HepG2 (cell line): ENCODE data around the gene VDAC2. TPM values are rescaled to one million over a fixed set of nuclear protein-coding genes. Genes with fewer than 3 reads are reported as not detected.

ENCODE experiments used
- ASH2L ChIP-seq: fragments of 300-600, 200-600 bp; sonication (generic); IDR thresholded peaks from 2 replicates; pipeline ENCODE4 v1.7.0; 2017; ENCODE audit warnings: low read depth, mild to moderate bottlenecking, moderate library complexity, mixed read lengths, low read length; ENCODE audit not compliant: insufficient read length
- DMAP1 ChIP-seq: IDR thresholded peaks from 2 replicates; pipeline ENCODE4 v1.6.1; 2016
- FOXO1 ChIP-seq: sonication (generic); formaldehyde crosslinking; IDR thresholded peaks from 2 replicates; pipeline ENCODE4 v1.4.0; 2020; ENCODE audit warnings: missing genetic modification reagents
- FOXP1 ChIP-seq, 2 experiments: fragments of 450-650 bp in 1 of 2; IDR thresholded peaks; 2 replicates each; pipeline ENCODE4 v1.6.1; 2017 to 2018; ENCODE audit warnings: antibody characterized with exemption in 1 of 2
- KAT7 ChIP-seq: IDR thresholded peaks from 2 replicates; pipeline ENCODE4 v1.6.1; 2018; ENCODE audit warnings: borderline replicate concordance, missing compliant biosample characterization
- KDM5A ChIP-seq: fragments of 200-600 bp; sonication (generic); IDR thresholded peaks from 2 replicates; pipeline ENCODE4 v1.7.0; 2018; ENCODE audit warnings: antibody characterized with exemption, mild to moderate bottlenecking, low read length, borderline replicate concordance
- PHF8 ChIP-seq: sonication (generic); formaldehyde crosslinking; IDR thresholded peaks from 2 replicates; pipeline ENCODE4 v1.5.0; 2020; ENCODE audit warnings: missing genetic modification reagents
- SKI ChIP-seq: fragments of 450-650 bp; IDR thresholded peaks from one replicate; pipeline ENCODE4 v1.6.1; 2018; ENCODE audit warnings: mild to moderate bottlenecking; ENCODE audit not compliant: partially characterized antibody
- SMAD1 ChIP-seq: sonication (generic); formaldehyde crosslinking; IDR thresholded peaks from 2 replicates; pipeline ENCODE4 v1.4.0; 2020; ENCODE audit warnings: missing genetic modification reagents, low read depth, mild to moderate bottlenecking, borderline replicate concordance
- YY1 ChIP-seq: IDR thresholded peaks from 2 replicates; pipeline ENCODE4 v1.6.1; 2011; ENCODE audit warnings: low read length, low read depth, moderate library complexity, mild to moderate bottlenecking; ENCODE audit not compliant: insufficient read depth, insufficient replicate concordance
- ZC3H13 ChIP-seq: sonication (generic); formaldehyde crosslinking; IDR thresholded peaks from 2 replicates; pipeline ENCODE4 v1.8.1; 2023; ENCODE audit warnings: mild to moderate bottlenecking, missing genetic modification reagents, moderate library complexity
- ZFP41 ChIP-seq: sonication (generic); formaldehyde crosslinking; IDR thresholded peaks from 2 replicates; pipeline ENCODE4 v1.4.0; 2020; ENCODE audit warnings: mild to moderate bottlenecking, missing genetic modification reagents, borderline replicate concordance
- ZNF10 ChIP-seq: sonication (generic); formaldehyde crosslinking; IDR thresholded peaks from 2 replicates; pipeline ENCODE4 v1.4.0; 2020; ENCODE audit warnings: mild to moderate bottlenecking, low read depth, missing genetic modification reagents, borderline replicate concordance
- ZNF296 ChIP-seq: sonication (generic); formaldehyde crosslinking; conservative IDR thresholded peaks from 2 replicates; pipeline ENCODE4 v1.5.0; 2020; ENCODE audit warnings: mild to moderate bottlenecking, missing genetic modification reagents
- ZNF468 ChIP-seq: sonication (generic); formaldehyde crosslinking; IDR thresholded peaks from 2 replicates; pipeline ENCODE4 v1.8.0; 2022; ENCODE audit warnings: mild to moderate bottlenecking, moderate library complexity, missing genetic modification reagents
- ZNF558 ChIP-seq: sonication (generic); formaldehyde crosslinking; IDR thresholded peaks from 2 replicates; pipeline ENCODE4 v1.9.0; 2022; ENCODE audit warnings: mild to moderate bottlenecking, missing genetic modification reagents, borderline replicate concordance
- ZNF709 ChIP-seq: sonication (generic); formaldehyde crosslinking; IDR thresholded peaks from 2 replicates; pipeline ENCODE4 v1.5.0; 2020; ENCODE audit warnings: mild to moderate bottlenecking, missing genetic modification reagents
- ZNF746 ChIP-seq: sonication (generic); formaldehyde crosslinking; IDR thresholded peaks from 2 replicates; pipeline ENCODE4 v1.8.0; 2022; ENCODE audit warnings: mild to moderate bottlenecking, missing genetic modification reagents
- ZNF747 ChIP-seq: sonication (generic); formaldehyde crosslinking; IDR thresholded peaks from 2 replicates; pipeline ENCODE4 v1.8.1; 2023; ENCODE audit warnings: missing genetic modification reagents, mild to moderate bottlenecking, borderline replicate concordance
- ZNF891 ChIP-seq: sonication (generic); formaldehyde crosslinking; IDR thresholded peaks from 2 replicates; pipeline ENCODE4 v1.5.0; 2020; ENCODE audit warnings: mild to moderate bottlenecking, missing genetic modification reagents
- polyA plus RNA-seq, 8 experiments: library from polyadenylated mRNA; depleted of rRNA in 3 of 8; stranded (reverse) in 7 of 8; unstranded in 1 of 8; fragments of >200 nt; fragmentation: Illumina TruSeq in 4 of 8; extraction: Trizol in 4 of 8; gene quantifications; 2 replicates each; pipeline versions ENCODE4 v1.2.1 to v1.2.3, GENCODE V29; 2011 to 2016; ENCODE audit warnings: low read depth in 4 of 8, missing spikeins in 1 of 8, mixed read lengths in 1 of 8; ENCODE audit not compliant: insufficient read depth in 1 of 8
- total RNA-seq, 5 experiments: library from RNA; depleted of rRNA; stranded (reverse); fragments of >200 nt; fragmentation: Illumina TruSeq; extraction: Trizol; gene quantifications; 2 replicates each; pipeline ENCODE4 v1.2.3, GENCODE V29; 2016; ENCODE audit warnings: low read depth in 1 of 5
- TF ChIP-seq, protein P1 (sequence below): sonication (generic); formaldehyde crosslinking; IDR thresholded peaks from 2 replicates; pipeline ENCODE4 v1.4.0; 2020; ENCODE audit warnings: mild to moderate bottlenecking, missing genetic modification reagents
- TF ChIP-seq, protein P2 (sequence below): sonication (generic); formaldehyde crosslinking; IDR thresholded peaks from 2 replicates; pipeline ENCODE4 v1.5.0; 2020; ENCODE audit warnings: mild to moderate bottlenecking, missing genetic modification reagents
- TF ChIP-seq, protein P3 (sequence below): sonication (generic); formaldehyde crosslinking; IDR thresholded peaks from 2 replicates; pipeline ENCODE4 v1.5.1; 2020; ENCODE audit warnings: missing genetic modification reagents, mild to moderate bottlenecking, borderline replicate concordance
- TF ChIP-seq, protein P4 (sequence below): sonication (generic); formaldehyde crosslinking; IDR thresholded peaks from 2 replicates; pipeline ENCODE4 v1.4.0; 2020; ENCODE audit warnings: mild to moderate bottlenecking, missing genetic modification reagents

VDAC2 gene
- total and polyA plus RNA-seq, 2 of the 13 experiments (the other 11 are each of a cell fraction or from before 2014, with no cell fraction given), result 67.9 to 222 TPM

DNA sequence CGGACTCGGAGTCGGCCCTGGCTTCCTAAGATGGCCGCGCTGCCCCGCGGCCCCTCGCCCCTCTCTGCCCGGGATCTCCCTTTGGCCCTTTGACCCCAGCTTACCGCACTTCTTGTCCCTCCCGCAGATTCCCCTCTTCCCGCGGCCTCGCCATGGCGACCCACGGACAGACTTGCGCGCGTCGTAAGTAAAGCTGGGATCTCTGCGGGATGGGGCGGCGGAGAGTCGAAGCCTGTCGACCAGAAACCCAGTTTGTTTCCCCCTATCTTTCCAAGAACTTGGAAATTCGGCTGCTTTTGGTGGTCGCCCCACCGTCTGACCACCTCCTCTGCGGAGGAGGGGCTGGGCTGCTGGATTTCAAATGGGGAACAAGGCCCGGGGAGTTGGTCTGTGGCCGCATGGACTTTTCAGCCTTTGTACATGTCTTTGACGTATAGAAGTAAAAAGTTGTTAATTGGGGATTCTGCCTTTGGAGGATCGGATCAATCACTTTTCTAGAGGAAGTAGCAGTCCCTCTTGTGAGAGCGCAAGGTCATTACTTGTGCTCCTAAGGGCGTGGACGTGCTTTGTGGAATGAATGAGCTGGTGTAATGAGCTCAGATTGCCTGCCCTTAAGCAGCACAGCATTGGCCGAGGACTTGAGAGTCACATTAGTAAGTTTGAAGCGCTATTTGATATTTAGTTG is 553 bp downstream of the VDAC2 start (continued):
- no peak for TF ChIP-seq FOXO1 (CRISPR knock-in tag)
- TF ChIP-seq FOXP1 (IDR thresholded peaks at IDR 0.05), result no peak
- no peak for TF ChIP-seq FOXP1 (CRISPR knock-in tag; IDR thresholded peaks at IDR 0.05)
- TF ChIP-seq ZNF468 (CRISPR knock-in tag), result 0 out of 2 replicates have a peak, but pooled peaks have one; percentile 8
- no peak for TF ChIP-seq ZFP41
- TF ChIP-seq, protein P1, sequence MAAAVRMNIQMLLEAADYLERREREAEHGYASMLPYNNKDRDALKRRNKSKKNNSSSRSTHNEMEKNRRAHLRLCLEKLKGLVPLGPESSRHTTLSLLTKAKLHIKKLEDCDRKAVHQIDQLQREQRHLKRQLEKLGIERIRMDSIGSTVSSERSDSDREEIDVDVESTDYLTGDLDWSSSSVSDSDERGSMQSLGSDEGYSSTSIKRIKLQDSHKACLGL (CRISPR knock-in tag), result no peak
- TF ChIP-seq YY1, result peak; percentile 89
- no peak for TF ChIP-seq SKI
- TF ChIP-seq ZNF10 (CRISPR knock-in tag), result no peak
- 0 out of 2 replicates have a peak, but pooled peaks have one; percentile 7 for TF ChIP-seq KAT7 (CRISPR knock-in tag)
- TF ChIP-seq ASH2L, result peak; percentile 10
- peak; percentile 62; the same call in 1 of the 2 replicates for TF ChIP-seq ZNF747 (CRISPR knock-in tag)
- no peak for TF ChIP-seq SMAD1 (CRISPR knock-in tag)
- TF ChIP-seq ZNF746 (CRISPR knock-in tag), result 0 out of 2 replicates have a peak, but pooled peaks have one; percentile 1
- 0 out of 2 replicates have a peak, but pooled peaks have one; percentile 39 for TF ChIP-seq ZNF891 (CRISPR knock-in tag)
- 0 out of 2 replicates have a peak, but pooled peaks have one; percentile 40 for TF ChIP-seq ZNF558
- TF ChIP-seq KDM5A, result peak; percentile 76
- peak; percentile 26 for TF ChIP-seq PHF8 (CRISPR knock-in tag)
- TF ChIP-seq, protein P2, sequence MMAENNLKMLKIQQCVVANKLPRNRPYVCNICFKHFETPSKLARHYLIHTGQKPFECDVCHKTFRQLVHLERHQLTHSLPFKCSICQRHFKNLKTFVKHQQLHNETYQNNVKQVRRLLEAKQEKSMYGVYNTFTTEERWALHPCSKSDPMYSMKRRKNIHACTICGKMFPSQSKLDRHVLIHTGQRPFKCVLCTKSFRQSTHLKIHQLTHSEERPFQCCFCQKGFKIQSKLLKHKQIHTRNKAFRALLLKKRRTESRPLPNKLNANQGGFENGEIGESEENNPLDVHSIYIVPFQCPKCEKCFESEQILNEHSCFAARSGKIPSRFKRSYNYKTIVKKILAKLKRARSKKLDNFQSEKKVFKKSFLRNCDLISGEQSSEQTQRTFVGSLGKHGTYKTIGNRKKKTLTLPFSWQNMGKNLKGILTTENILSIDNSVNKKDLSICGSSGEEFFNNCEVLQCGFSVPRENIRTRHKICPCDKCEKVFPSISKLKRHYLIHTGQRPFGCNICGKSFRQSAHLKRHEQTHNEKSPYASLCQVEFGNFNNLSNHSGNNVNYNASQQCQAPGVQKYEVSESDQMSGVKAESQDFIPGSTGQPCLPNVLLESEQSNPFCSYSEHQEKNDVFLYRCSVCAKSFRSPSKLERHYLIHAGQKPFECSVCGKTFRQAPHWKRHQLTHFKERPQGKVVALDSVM (CRISPR knock-in tag), result no peak
- TF ChIP-seq ZNF709 (CRISPR knock-in tag), result 0 out of 2 replicates have a peak, but pooled peaks have one; percentile 19
- 0 out of 2 replicates have a peak, but pooled peaks have one; percentile 2 for TF ChIP-seq ZC3H13
- no peak; the same call in 1 of the 2 replicates for TF ChIP-seq DMAP1 (CRISPR knock-in tag)
- TF ChIP-seq, protein P3, sequence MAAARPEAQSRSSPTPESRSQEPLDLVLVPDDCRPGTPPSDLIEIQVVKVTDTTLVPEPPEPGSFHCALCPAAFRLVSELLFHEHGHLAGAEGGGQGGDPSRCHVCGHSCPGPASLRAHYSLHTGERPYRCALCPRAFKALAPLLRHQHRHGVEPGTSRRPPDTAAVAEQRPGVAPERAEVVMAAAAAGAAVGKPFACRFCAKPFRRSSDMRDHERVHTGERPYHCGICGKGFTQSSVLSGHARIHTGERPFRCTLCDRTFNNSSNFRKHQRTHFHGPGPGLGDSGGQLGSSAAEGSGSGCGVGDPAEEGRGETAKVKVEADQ, result peak; percentile 2; the same call in 1 of the 2 replicates
- TF ChIP-seq, protein P4, sequence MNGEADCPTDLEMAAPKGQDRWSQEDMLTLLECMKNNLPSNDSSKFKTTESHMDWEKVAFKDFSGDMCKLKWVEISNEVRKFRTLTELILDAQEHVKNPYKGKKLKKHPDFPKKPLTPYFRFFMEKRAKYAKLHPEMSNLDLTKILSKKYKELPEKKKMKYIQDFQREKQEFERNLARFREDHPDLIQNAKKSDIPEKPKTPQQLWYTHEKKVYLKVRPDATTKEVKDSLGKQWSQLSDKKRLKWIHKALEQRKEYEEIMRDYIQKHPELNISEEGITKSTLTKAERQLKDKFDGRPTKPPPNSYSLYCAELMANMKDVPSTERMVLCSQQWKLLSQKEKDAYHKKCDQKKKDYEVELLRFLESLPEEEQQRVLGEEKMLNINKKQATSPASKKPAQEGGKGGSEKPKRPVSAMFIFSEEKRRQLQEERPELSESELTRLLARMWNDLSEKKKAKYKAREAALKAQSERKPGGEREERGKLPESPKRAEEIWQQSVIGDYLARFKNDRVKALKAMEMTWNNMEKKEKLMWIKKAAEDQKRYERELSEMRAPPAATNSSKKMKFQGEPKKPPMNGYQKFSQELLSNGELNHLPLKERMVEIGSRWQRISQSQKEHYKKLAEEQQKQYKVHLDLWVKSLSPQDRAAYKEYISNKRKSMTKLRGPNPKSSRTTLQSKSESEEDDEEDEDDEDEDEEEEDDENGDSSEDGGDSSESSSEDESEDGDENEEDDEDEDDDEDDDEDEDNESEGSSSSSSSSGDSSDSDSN, result no peak
- 0 out of 2 replicates have a peak, but pooled peaks have one; percentile 49 for TF ChIP-seq ZNF296 (CRISPR knock-in tag)
